HepG2 (cell line): Measurements from ENCODE around the gene MEGF11. TPM values are rescaled to one million over a fixed set of nuclear protein-coding genes. Genes with fewer than 3 reads are reported as not detected.

Source experiments
- ARID4A ChIP-seq: sonication (generic); formaldehyde crosslinking; IDR thresholded peaks from 2 replicates; pipeline ENCODE4 v1.5.0; 2020; ENCODE audit warnings: mild to moderate bottlenecking, missing genetic modification reagents, borderline replicate concordance
- CERS6 ChIP-seq: sonication (generic); formaldehyde crosslinking; IDR thresholded peaks from 2 replicates; pipeline ENCODE4 v1.5.0; 2020; ENCODE audit warnings: missing genetic modification reagents
- DPF2 ChIP-seq: sonication (generic); formaldehyde crosslinking; IDR thresholded peaks from 2 replicates; pipeline ENCODE4 v1.4.0; 2020; ENCODE audit warnings: mild to moderate bottlenecking, low read depth, missing genetic modification reagents, borderline replicate concordance
- HMGXB3 ChIP-seq: sonication (generic); formaldehyde crosslinking; IDR thresholded peaks from 2 replicates; pipeline ENCODE4 v1.4.0; 2020; ENCODE audit warnings: missing genetic modification reagents, borderline replicate concordance
- ISX ChIP-seq: sonication (generic); formaldehyde crosslinking; conservative IDR thresholded peaks from 2 replicates; pipeline ENCODE4 v1.5.0; 2020; ENCODE audit warnings: missing genetic modification reagents
- JARID2 ChIP-seq: sonication (generic); formaldehyde crosslinking; IDR thresholded peaks from 2 replicates; pipeline ENCODE4 v1.8.1; 2023; ENCODE audit warnings: missing genetic modification reagents, inconsistent platforms; ENCODE audit not compliant: insufficient replicate concordance
- NCOA2 ChIP-seq: sonication (generic); formaldehyde crosslinking; IDR thresholded peaks from 2 replicates; pipeline ENCODE4 v1.8.0; 2022; ENCODE audit warnings: inconsistent platforms
- PAXIP1 ChIP-seq: sonication (generic); formaldehyde crosslinking; conservative IDR thresholded peaks from 2 replicates; pipeline ENCODE4 v1.4.0; 2020; ENCODE audit warnings: mild to moderate bottlenecking, missing genetic modification reagents, moderate library complexity
- SP140L ChIP-seq: sonication (generic); formaldehyde crosslinking; IDR thresholded peaks from 2 replicates; pipeline ENCODE4 v1.4.0; 2020; ENCODE audit warnings: missing genetic modification reagents, borderline replicate concordance
- ZKSCAN1 ChIP-seq: fragments of 150-350 bp; IDR thresholded peaks from 2 replicates; pipeline ENCODE4 v1.6.1; 2014; ENCODE audit warnings: low read length
- ZNF460 ChIP-seq: sonication (generic); formaldehyde crosslinking; IDR thresholded peaks from 2 replicates; pipeline ENCODE4 v1.5.1; 2020; ENCODE audit warnings: missing genetic modification reagents, mild to moderate bottlenecking, borderline replicate concordance
- ZNF619 ChIP-seq: sonication (generic); formaldehyde crosslinking; IDR thresholded peaks from 2 replicates; pipeline ENCODE4 v1.4.0; 2020; ENCODE audit warnings: mild to moderate bottlenecking, missing genetic modification reagents
- ZNF629 ChIP-seq: sonication (generic); formaldehyde crosslinking; conservative IDR thresholded peaks from 2 replicates; pipeline ENCODE4 v1.5.0; 2020; ENCODE audit warnings: missing genetic modification reagents
- ZNF674 ChIP-seq: sonication (generic); formaldehyde crosslinking; IDR thresholded peaks from 2 replicates; pipeline ENCODE4 v1.5.0; 2020; ENCODE audit warnings: low read depth, mild to moderate bottlenecking, missing genetic modification reagents
- ZSCAN25 ChIP-seq: sonication (generic); formaldehyde crosslinking; IDR thresholded peaks from 2 replicates; pipeline ENCODE4 v1.8.0; 2022; ENCODE audit warnings: mild to moderate bottlenecking, missing genetic modification reagents
- polyA plus RNA-seq, 8 experiments: library from polyadenylated mRNA; depleted of rRNA in 3 of 8; stranded (reverse) in 7 of 8; unstranded in 1 of 8; fragments of >200 nt; fragmentation: Illumina TruSeq in 4 of 8; extraction: Trizol in 4 of 8; gene quantifications; 2 replicates each; pipeline versions ENCODE4 v1.2.1 to v1.2.3, GENCODE V29; 2011 to 2016; ENCODE audit warnings: low read depth in 4 of 8, missing spikeins in 1 of 8, mixed read lengths in 1 of 8; ENCODE audit not compliant: insufficient read depth in 1 of 8
- total RNA-seq, 5 experiments: library from RNA; depleted of rRNA; stranded (reverse); fragments of >200 nt; fragmentation: Illumina TruSeq; extraction: Trizol; gene quantifications; 2 replicates each; pipeline ENCODE4 v1.2.3, GENCODE V29; 2016; ENCODE audit warnings: low read depth in 1 of 5

The MEGF11 gene
- total and polyA plus RNA-seq, 2 of the 13 experiments (the other 11 are each of a cell fraction or from before 2014, with no cell fraction given): not detected

- TF ChIP-seq ZNF619 (CRISPR knock-in tag) (peak; percentile 85; the same call in 1 of the 2 replicates), ISX (CRISPR knock-in tag) (no peak), ARID4A (CRISPR knock-in tag) (peak; percentile 82; the same call in 1 of the 2 replicates), JARID2 (CRISPR knock-in tag) (peak; percentile 62), ZNF629 (CRISPR knock-in tag) (peak; percentile 51; the same call in 1 of the 2 replicates), CERS6 (CRISPR knock-in tag) (no peak), ZNF674 (no peak), NCOA2 (peak; percentile 7), ZKSCAN1 (no peak), ZNF460 (CRISPR knock-in tag) (no peak), PAXIP1 (CRISPR knock-in tag) (peak; percentile 25), DPF2 (CRISPR knock-in tag) (no peak), HMGXB3 (CRISPR knock-in tag) (no peak; the same call in 1 of the 2 replicates), SP140L (CRISPR knock-in tag) (no peak), ZSCAN25 (CRISPR knock-in tag) (peak; percentile 79)
Observed at GRCh38 chr15:65869126-65869953, 384.2 kb downstream of the MEGF11 start, which contains the start of gene RAB11A (continued).
